HG03432 (cell line): Measurements from ENCODE around the gene GADD45B.
A peak's percentile ranks its signal among the peaks of the same experiment; 100 is the strongest.

Experiments used
- ATAC-seq: cut with Tn5 transposase; IDR thresholded peaks from one replicate; pipeline ENCODE4 v1.9.1; 2021; ENCODE audit warnings: mild to moderate bottlenecking, moderate library complexity; ENCODE audit not compliant: unreplicated experiment

GADD45B gene

GRCh38 chr19:2475702-2476450 is at the start of gene GADD45B:
Gene GADD45B (plus strand): TSS chr19:2476127. CDS start chr19:2476359, 232 bp downstream.
- peak; percentile 49 for ATAC-seq

- peak; percentile 13 for ATAC-seq
Observed at GRCh38 chr19:2426611-2427428, 49.1 kb upstream of the GADD45B start.

GRCh38 chr19:2427429-2428320 is 48.3 kb upstream of the GADD45B start, which contains the start of gene TIMM13:
Gene TIMM13 (minus strand): TSS chr19:2427586. CDS start chr19:2427533, 53 bp downstream.
- peak; percentile 76 for ATAC-seq

GRCh38 chr19:2428321-2428690 is 47.6 kb upstream of the GADD45B start:
- ATAC-seq = no peak

GRCh38 chr19:2428756-2429711 is 46.9 kb upstream of the GADD45B start:
- no peak for ATAC-seq

GRCh38 chr19:2429917-2430535 is 45.9 kb upstream of the GADD45B start:
- ATAC-seq = no peak

- no peak for ATAC-seq
Observed at GRCh38 chr19:2431318-2432055, 44.4 kb upstream of the GADD45B start.

- no peak for ATAC-seq
Observed at GRCh38 chr19:2432131-2432848, 43.6 kb upstream of the GADD45B start.

GRCh38 chr19:2433854-2434253 is 42.1 kb upstream of the GADD45B start:
- no peak for ATAC-seq

GRCh38 chr19:2434267-2434666 is 41.7 kb upstream of the GADD45B start:
- no peak for ATAC-seq

- no peak for ATAC-seq
Observed at GRCh38 chr19:2434721-2435265, 41.1 kb upstream of the GADD45B start.

GRCh38 chr19:2436384-2436783 is 39.5 kb upstream of the GADD45B start:
- ATAC-seq = no peak

- no peak for ATAC-seq
Observed at GRCh38 chr19:2436926-2437325, 39.0 kb upstream of the GADD45B start.

GRCh38 chr19:2438178-2438577 is 37.7 kb upstream of the GADD45B start:
- ATAC-seq = no peak

GRCh38 chr19:2440515-2440914 is 35.4 kb upstream of the GADD45B start:
- no peak for ATAC-seq

- no peak for ATAC-seq
Observed at GRCh38 chr19:2441096-2441752, 34.7 kb upstream of the GADD45B start.

GRCh38 chr19:2443116-2443784 is 32.7 kb upstream of the GADD45B start:
- ATAC-seq = no peak
